ENCODE data around the gene ITGA6.

The ITGA6 gene

DNA sequence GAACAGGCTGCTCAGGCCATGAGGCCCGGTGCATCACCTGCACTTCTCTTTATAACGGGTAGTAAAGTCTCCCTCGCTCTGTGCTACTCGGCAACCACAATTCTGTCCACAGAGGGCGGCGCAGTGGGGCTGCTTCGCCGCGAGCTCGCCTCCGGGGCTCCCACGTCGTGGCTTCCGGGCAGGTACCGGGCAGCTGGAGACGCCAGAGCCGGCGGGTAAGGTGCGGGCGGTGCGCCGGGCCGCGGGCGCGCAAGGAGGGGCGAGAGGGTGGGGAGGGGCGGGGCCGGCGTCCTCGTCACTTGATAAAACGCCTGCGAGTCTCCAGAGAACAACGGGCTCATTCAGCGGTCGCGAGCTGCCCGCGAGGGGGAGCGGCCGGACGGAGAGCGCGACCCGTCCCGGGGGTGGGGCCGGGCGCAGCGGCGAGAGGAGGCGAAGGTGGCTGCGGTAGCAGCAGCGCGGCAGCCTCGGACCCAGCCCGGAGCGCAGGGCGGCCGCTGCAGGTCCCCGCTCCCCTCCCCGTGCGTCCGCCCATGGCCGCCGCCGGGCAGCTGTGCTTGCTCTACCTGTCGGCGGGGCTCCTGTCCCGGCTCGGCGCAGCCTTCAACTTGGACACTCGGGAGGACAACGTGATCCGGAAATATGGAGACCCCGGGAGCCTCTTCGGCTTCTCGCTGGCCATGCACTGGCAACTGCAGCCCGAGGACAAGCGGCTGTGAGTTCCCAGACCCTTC, at the start of gene ITGA6:
Gene ITGA6 (plus strand): TSS at position 331 of the 734 bp plus-strand sequence.
- H3K4me3 ChIP-seq (ENCODE audit: low read length) = peak within 1 kb of the TSS; percentile 72
- peak; percentile 44 for DNase-seq (ENCODE audit: low read depth)

GRCh38 chr2:172380436-172381274, 46.7 kb upstream of the ITGA6 start:
- H3K4me3 ChIP-seq (ENCODE audit: low read length) = no peak overlapping the region
- DNase-seq (ENCODE audit: low read depth) = peak; percentile 74
- TF ChIP-seq, protein P1, sequence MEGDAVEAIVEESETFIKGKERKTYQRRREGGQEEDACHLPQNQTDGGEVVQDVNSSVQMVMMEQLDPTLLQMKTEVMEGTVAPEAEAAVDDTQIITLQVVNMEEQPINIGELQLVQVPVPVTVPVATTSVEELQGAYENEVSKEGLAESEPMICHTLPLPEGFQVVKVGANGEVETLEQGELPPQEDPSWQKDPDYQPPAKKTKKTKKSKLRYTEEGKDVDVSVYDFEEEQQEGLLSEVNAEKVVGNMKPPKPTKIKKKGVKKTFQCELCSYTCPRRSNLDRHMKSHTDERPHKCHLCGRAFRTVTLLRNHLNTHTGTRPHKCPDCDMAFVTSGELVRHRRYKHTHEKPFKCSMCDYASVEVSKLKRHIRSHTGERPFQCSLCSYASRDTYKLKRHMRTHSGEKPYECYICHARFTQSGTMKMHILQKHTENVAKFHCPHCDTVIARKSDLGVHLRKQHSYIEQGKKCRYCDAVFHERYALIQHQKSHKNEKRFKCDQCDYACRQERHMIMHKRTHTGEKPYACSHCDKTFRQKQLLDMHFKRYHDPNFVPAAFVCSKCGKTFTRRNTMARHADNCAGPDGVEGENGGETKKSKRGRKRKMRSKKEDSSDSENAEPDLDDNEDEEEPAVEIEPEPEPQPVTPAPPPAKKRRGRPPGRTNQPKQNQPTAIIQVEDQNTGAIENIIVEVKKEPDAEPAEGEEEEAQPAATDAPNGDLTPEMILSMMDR (conservative IDR thresholded peaks at IDR 0.05; ENCODE audit: low read length) = no peak

More for the DNA sequence above, at the start of gene ITGA6:
- TF ChIP-seq, protein P1 (conservative IDR thresholded peaks at IDR 0.05; ENCODE audit: low read length) = no peak

DNA sequence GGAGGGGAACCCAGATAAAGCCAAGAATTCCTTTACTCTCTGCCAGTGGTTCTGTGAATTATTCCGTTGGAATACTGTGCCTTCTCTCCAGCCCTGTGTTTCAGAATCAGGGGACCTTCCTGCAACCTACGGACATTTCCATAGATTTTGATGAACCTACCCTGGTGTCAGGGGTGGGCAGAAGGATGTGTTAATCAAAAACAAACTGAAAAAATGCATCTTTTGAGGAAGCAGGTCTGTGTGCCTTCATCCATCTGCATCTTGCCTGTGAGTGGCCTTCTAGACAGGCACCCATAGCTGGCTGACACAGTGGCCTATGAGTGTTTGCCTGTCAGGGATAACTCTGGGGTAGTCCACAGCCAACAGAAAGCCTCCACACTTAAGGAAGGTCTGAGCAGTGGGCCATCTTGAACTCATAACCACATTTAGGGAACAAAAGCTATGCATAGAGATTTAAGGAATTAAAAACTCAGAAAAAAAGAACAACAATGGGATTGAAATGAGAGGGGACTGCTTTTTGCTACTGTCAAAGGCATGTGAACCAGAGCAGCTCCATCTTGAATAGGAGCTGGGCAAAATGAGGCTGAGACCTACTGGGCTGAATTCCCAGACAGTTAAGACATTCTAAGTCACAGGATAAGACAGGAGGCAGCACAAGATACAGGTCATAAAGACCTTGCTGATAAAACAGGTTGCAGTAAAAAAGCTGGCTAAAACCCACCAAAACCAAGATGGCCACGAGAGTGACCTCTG, 45.9 kb upstream of the ITGA6 start:
- DNase-seq (ENCODE audit: low read depth) = no peak
- TF ChIP-seq, protein P1 (conservative IDR thresholded peaks at IDR 0.05; ENCODE audit: low read length) = no peak
- no peak overlapping the region for H3K4me3 ChIP-seq (ENCODE audit: low read length)

DNA sequence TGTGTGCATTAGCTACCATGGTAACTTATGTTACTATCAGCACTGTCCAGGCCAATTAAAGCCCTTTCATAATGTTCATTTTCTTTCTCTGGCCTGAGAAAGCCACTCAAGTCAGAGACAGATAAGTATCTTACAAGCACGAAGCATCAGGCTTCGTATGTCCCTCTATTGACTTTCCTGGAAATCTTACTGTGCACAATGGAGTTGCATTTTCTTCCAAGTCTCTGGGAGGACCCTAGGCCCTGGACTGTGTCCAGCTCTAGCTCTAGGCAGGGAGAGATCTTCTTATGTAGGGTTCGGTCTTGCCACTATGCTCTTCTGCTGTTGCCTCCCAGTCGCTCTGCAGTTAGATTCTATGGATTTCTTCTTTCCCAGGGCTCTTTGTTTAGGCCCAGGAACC, 40.0 kb upstream of the ITGA6 start:
- TF ChIP-seq, protein P1 (conservative IDR thresholded peaks at IDR 0.05; ENCODE audit: low read length) = no peak
- DNase-seq (ENCODE audit: low read depth) = no peak
- H3K4me3 ChIP-seq (ENCODE audit: low read length) = no peak overlapping the region

GRCh38 chr2:172389685-172390339, 37.6 kb upstream of the ITGA6 start:
- TF ChIP-seq, protein P1 (conservative IDR thresholded peaks at IDR 0.05; ENCODE audit: low read length) = no peak
- H3K4me3 ChIP-seq (ENCODE audit: low read length) = no peak overlapping the region
- DNase-seq (ENCODE audit: low read depth) = no peak

- no peak overlapping the region for H3K4me3 ChIP-seq (ENCODE audit: low read length)
- TF ChIP-seq, protein P1 (conservative IDR thresholded peaks at IDR 0.05; ENCODE audit: low read length) = no peak
- DNase-seq (ENCODE audit: low read depth) = no peak
These were observed 33.4 kb upstream of the ITGA6 start for GRCh38 chr2:172394002-172394401.

Measured in AG10803 (cell line).